ENCODE measurements around the gene IL27RA.

IL27RA gene

GRCh38 chr19:14051980-14052379 lies 20.4 kb downstream of the IL27RA start (continued):
- no peak for TF ChIP-seq ZNF658 (tag by site-specific recombination; IDR thresholded peaks at IDR 0.05)
- TF ChIP-seq PBX3 (CRISPR knock-in tag; IDR thresholded peaks at IDR 0.05): no peak
- TF ChIP-seq SCRT1 (tag by site-specific recombination; IDR thresholded peaks at IDR 0.05; ENCODE audit: borderline replicate concordance): no peak

GRCh38 chr19:14052470-14052869 lies 20.9 kb downstream of the IL27RA start:
- CTCF ChIA-PET: interaction anchor here (1.0 to 2.4 kb wide), 5 partner anchors 10 to 62 kb away, joined by 3 to 20 read pairs (median 6); partner anchors contain the start of gene IL27RA
- H3K9me3 ChIP-seq (ENCODE audit: control insufficient read depth, insufficient read depth, low read depth, low read length): no peaks in the 10 kb centered on the region; the same call in 1 of the 2 replicates
- no peaks in the 10 kb centered on the region for H3K4me1 ChIP-seq (ENCODE audit: control insufficient read depth, insufficient read depth, low read length)
- POLR2A ChIA-PET: interaction anchor here (0.6 kb wide), 1 partner anchor 121 kb away, joined by 3 read pairs; no protein-coding TSS in a partner anchor
- no peak overlapping the region for H3K27ac ChIP-seq (ENCODE audit: extremely low read depth, low read depth, low read length)
- TF ChIP-seq ZNF629 (tag by site-specific recombination; IDR thresholded peaks at IDR 0.05) (0 out of 2 replicates have a peak, but pooled peaks have one; percentile 21), ZNF433 (tag by site-specific recombination; IDR thresholded peaks at IDR 0.05; ENCODE audit: low read depth) (no peak), ZNF121 (tag by site-specific recombination; IDR thresholded peaks at IDR 0.05) (peak; percentile 90)
- no peaks in the 10 kb centered on the region; a peak in 1 of 3 replicates for H3K36me3 ChIP-seq (ENCODE audit: control insufficient read depth in 2 of 2, insufficient read depth in 1 of 2, low read length in 2 of 2)
- H3K4me3 ChIP-seq (ENCODE audit: low read depth, low read length): no peak overlapping the region

GRCh38 chr19:14053032-14053431 lies 21.5 kb downstream of the IL27RA start:
- Histone ChIP-seq H3K27ac (ENCODE audit: extremely low read depth, low read depth, low read length) (no peak overlapping the region), H3K9me3 (ENCODE audit: control insufficient read depth, insufficient read depth, low read depth, low read length) (no peaks in the 10 kb centered on the region; the same call in 1 of the 2 replicates), H3K4me3 (ENCODE audit: low read depth, low read length) (no peak overlapping the region), H3K4me1 (ENCODE audit: control insufficient read depth, insufficient read depth, low read length) (peaks cover 1% of the 10 kb centered on the region), H3K36me3 (ENCODE audit: control insufficient read depth in 2 of 2, insufficient read depth in 1 of 2, low read length in 2 of 2) (no peaks in the 10 kb centered on the region; a peak in 1 of 3 replicates)
- POLR2A ChIA-PET: interaction anchor here (0.6 kb wide), 1 partner anchor 122 kb away, joined by 3 read pairs; no protein-coding TSS in a partner anchor
- CTCF ChIA-PET: interaction anchor here (0.6 to 2.4 kb wide), 6 partner anchors 11 to 61 kb away, joined by 3 to 20 read pairs (median 6); partner anchors contain the start of gene IL27RA
- TF ChIP-seq SETDB1 (IDR thresholded peaks at IDR 0.05; ENCODE audit: insufficient read length, low read length) (peak; percentile 71), ZNF561 (tag by site-specific recombination; IDR thresholded peaks at IDR 0.05; ENCODE audit: borderline replicate concordance) (no peak), ZNF600 (tag by site-specific recombination; IDR thresholded peaks at IDR 0.05) (peak; percentile 5; the same call in 1 of the 2 replicates), TRIM28 (IDR thresholded peaks at IDR 0.05; ENCODE audit: borderline replicate concordance, low read length) (peak; percentile 42; the same call in 1 of the 2 replicates), ZNF529 (tag by site-specific recombination; IDR thresholded peaks at IDR 0.05; ENCODE audit: insufficient replicate concordance) (no peak)

GRCh38 chr19:14053500-14053899 lies 21.9 kb downstream of the IL27RA start:
- Histone ChIP-seq H3K4me1 (ENCODE audit: control insufficient read depth, insufficient read depth, low read length) (peaks cover 4% of the 10 kb centered on the region), H3K36me3 (ENCODE audit: control insufficient read depth in 2 of 2, insufficient read depth in 1 of 2, low read length in 2 of 2) (no peaks in the 10 kb centered on the region; a peak in 1 of 3 replicates), H3K4me3 (ENCODE audit: low read depth, low read length) (no peak overlapping the region), H3K27ac (ENCODE audit: extremely low read depth, low read depth, low read length) (no peak overlapping the region), H3K9me3 (ENCODE audit: control insufficient read depth, insufficient read depth, low read depth, low read length) (no peaks in the 10 kb centered on the region)
- ChIA-PET CTCF (interaction anchor here (0.6 to 2.4 kb wide), 5 partner anchors 12 to 54 kb away, joined by 3 to 20 read pairs (median 6); partner anchors contain the start of gene IL27RA), POLR2A (no interaction called here)
- peak; percentile 78 for TF ChIP-seq HIC1 (tag by site-specific recombination; IDR thresholded peaks at IDR 0.05)
- TF ChIP-seq OVOL3 (tag by site-specific recombination; IDR thresholded peaks at IDR 0.05): no peak
- TF ChIP-seq BCL11B (tag by site-specific recombination; IDR thresholded peaks at IDR 0.05; ENCODE audit: low read depth): no peak
- no peak for TF ChIP-seq KLF7 (tag by site-specific recombination; IDR thresholded peaks at IDR 0.05; ENCODE audit: borderline replicate concordance)
- no peak for TF ChIP-seq ZNF626 (tag by site-specific recombination; IDR thresholded peaks at IDR 0.05)
- TF ChIP-seq ZNF280C (tag by site-specific recombination; IDR thresholded peaks at IDR 0.05): no peak
- TF ChIP-seq ZBTB21 (tag by site-specific recombination; IDR thresholded peaks at IDR 0.05): no peak

Data from HEK293 (cell line).